ENCODE results near the gene MB.

MB gene

GRCh38 chr22:35638001-35638400, 20.9 kb upstream of the MB start:
- TF ChIP-seq CTCF (IDR thresholded peaks at IDR 0.05; ENCODE audit: borderline replicate concordance, insufficient read depth, low read depth, low read length) = no peak
- H3K4me3 ChIP-seq (ENCODE audit: low read depth, low read length) = no peak overlapping the region

- H3K4me3 ChIP-seq (ENCODE audit: low read depth, low read length) = no peak overlapping the region
- TF ChIP-seq CTCF (IDR thresholded peaks at IDR 0.05; ENCODE audit: borderline replicate concordance, insufficient read depth, low read depth, low read length) = no peak
Measured at GRCh38 chr22:35637254-35637653, 20.1 kb upstream of the MB start.

- TF ChIP-seq CTCF (IDR thresholded peaks at IDR 0.05; ENCODE audit: borderline replicate concordance, insufficient read depth, low read depth, low read length) = no peak
- H3K4me3 ChIP-seq (ENCODE audit: low read depth, low read length) = no peak overlapping the region
Measured at GRCh38 chr22:35634943-35635540, 17.9 kb upstream of the MB start.

GRCh38 chr22:35634015-35634414, 16.9 kb upstream of the MB start:
- TF ChIP-seq CTCF (IDR thresholded peaks at IDR 0.05; ENCODE audit: borderline replicate concordance, insufficient read depth, low read depth, low read length) = no peak
- no peak overlapping the region for H3K4me3 ChIP-seq (ENCODE audit: low read depth, low read length)

GRCh38 chr22:35633520-35633919, 16.4 kb upstream of the MB start:
- H3K4me3 ChIP-seq (ENCODE audit: low read depth, low read length) = no peak overlapping the region
- no peak for TF ChIP-seq CTCF (IDR thresholded peaks at IDR 0.05; ENCODE audit: borderline replicate concordance, insufficient read depth, low read depth, low read length)

GRCh38 chr22:35632935-35633334, 15.8 kb upstream of the MB start:
- TF ChIP-seq CTCF (IDR thresholded peaks at IDR 0.05; ENCODE audit: borderline replicate concordance, insufficient read depth, low read depth, low read length) = no peak
- no peak overlapping the region for H3K4me3 ChIP-seq (ENCODE audit: low read depth, low read length)

GRCh38 chr22:35631597-35631996, 14.5 kb upstream of the MB start:
- peak; percentile 83 for TF ChIP-seq CTCF (IDR thresholded peaks at IDR 0.05; ENCODE audit: borderline replicate concordance, insufficient read depth, low read depth, low read length)
- no peak overlapping the region for H3K4me3 ChIP-seq (ENCODE audit: low read depth, low read length)
